Naive thymus-derived CD4-positive, alpha-beta T cell (primary cell): ENCODE data around the gene AXDND1. TPM values are rescaled to one million over a fixed set of nuclear protein-coding genes. Genes with fewer than 3 reads are reported as not detected.

Source experiments
- ATAC-seq: fragments of 150-1000 bp; cut with Tn5 transposase; 2 replicates; pipeline ENCODE4 v1.10.0; 2021; ENCODE audit warnings: mild to moderate bottlenecking, moderate library complexity
- CTCF ChIA-PET: fragments of 350-600 bp; sonication (Branson Sonifier 250); formaldehyde crosslinking; loops from one replicate; lab custom pipeline; 2021; ENCODE audit warnings: antibody characterized with exemption; lab: Charles Lee
- POLR2A ChIA-PET: fragments of 350-600 bp; sonication (Branson Sonifier 250); formaldehyde crosslinking; loops from one replicate; lab custom pipeline; 2021; ENCODE audit warnings: antibody characterized with exemption, inconsistent platforms; lab: Charles Lee
- DNase-seq, 9 donors: peaks; one replicate each; pipeline versions ENCODE4 v3.0.0 to v3.0.0-alpha.2; 2020 to 2022; ENCODE audit warnings: mixed read lengths in 1 of 9
- H3K27ac ChIP-seq: one replicate; pipeline ENCODE4 v1.7.0; 2013; ENCODE audit warnings: mild to moderate bottlenecking, low read depth, low read length, moderate library complexity
- H3K27me3 ChIP-seq, 2 donors: one replicate each; pipeline ENCODE4 v1.7.0; 2013; ENCODE audit warnings: low read length in 2 of 2, mild to moderate bottlenecking in 2 of 2, moderate library complexity in 2 of 2; ENCODE audit not compliant: control insufficient read depth in 2 of 2, insufficient read depth in 2 of 2
- H3K36me3 ChIP-seq, 3 experiments: 1 replicate in 2 of 3; 2 replicates in 1 of 3; pipeline ENCODE4 v1.7.0; 2013; ENCODE audit warnings: low read length in 3 of 3, mild to moderate bottlenecking in 3 of 3, moderate library complexity in 1 of 3; ENCODE audit not compliant: insufficient read depth in 3 of 3, control insufficient read depth in 2 of 3
- H3K4me1 ChIP-seq, 2 donors: one replicate each; pipeline ENCODE4 v1.7.0; 2013; ENCODE audit warnings: low read length in 2 of 2, mild to moderate bottlenecking in 2 of 2, moderate library complexity in 1 of 2; ENCODE audit not compliant: control insufficient read depth in 2 of 2, insufficient read depth in 2 of 2
- H3K4me3 ChIP-seq: 2 replicates; pipeline ENCODE4 v1.7.0; 2013; ENCODE audit warnings: mild to moderate bottlenecking, low read length
- H3K9me3 ChIP-seq, 3 experiments: 1 replicate in 2 of 3; 2 replicates in 1 of 3; pipeline ENCODE4 v1.7.0; 2013; ENCODE audit warnings: low read length in 3 of 3; ENCODE audit not compliant: control insufficient read depth in 2 of 3
- H3K27ac Mint-ChIP-seq, 9 donors: one replicate each; pipeline ENCODE4 v1.8.0; 2020 to 2022; ENCODE audit warnings: mixed read lengths in 9 of 9, mild to moderate bottlenecking in 8 of 9, moderate library complexity in 5 of 9, inconsistent platforms in 2 of 9
- H3K27me3 Mint-ChIP-seq, 5 donors: one replicate each; pipeline ENCODE4 v1.8.0; 2021 to 2022; ENCODE audit warnings: mixed read lengths in 5 of 5, mild to moderate bottlenecking in 1 of 5
- H3K36me3 Mint-ChIP-seq, 5 donors: one replicate each; pipeline ENCODE4 v1.8.0; 2020 to 2022; ENCODE audit warnings: mixed read lengths in 5 of 5, mild to moderate bottlenecking in 3 of 5, inconsistent platforms in 1 of 5
- H3K4me1 Mint-ChIP-seq, 7 donors: one replicate each; pipeline ENCODE4 v1.8.0; 2020 to 2022; ENCODE audit warnings: mixed read lengths in 7 of 7, mild to moderate bottlenecking in 3 of 7, inconsistent platforms in 1 of 7
- H3K4me3 Mint-ChIP-seq, 10 donors: one replicate each; pipeline ENCODE4 v1.8.0; 2020 to 2022; ENCODE audit warnings: mild to moderate bottlenecking in 10 of 10, mixed read lengths in 10 of 10, moderate library complexity in 6 of 10, inconsistent platforms in 2 of 10
- H3K9me3 Mint-ChIP-seq, 11 donors: one replicate each; pipeline ENCODE4 v1.8.0; 2020 to 2022; ENCODE audit warnings: mixed read lengths in 11 of 11, mild to moderate bottlenecking in 4 of 11, inconsistent platforms in 1 of 11, moderate library complexity in 1 of 11
- intact Hi-C, 2 donors: fragments of 100-400 bp; cut with micrococcal nuclease; formaldehyde crosslinking; loops; one replicate each; pipeline ENCODE4 v1.15.1; 2023
- polyA plus RNA-seq, 2 donors: library from polyadenylated mRNA; unstranded; fragments of 300-500 nt; fragmentation: Illumina TruSeq; gene quantifications; one replicate each; pipeline ENCODE4 v1.2.3, GENCODE V29; 2021
- total RNA-seq, 6 experiments: library from RNA in 5 of 6; stranded (reverse) in 5 of 6; gene quantifications; 1 replicate in 5 of 6; 2 replicates in 1 of 6; pipeline ENCODE4 v1.2.3 and lab custom pipeline; 2021 to 2026

The AXDND1 gene, protein sequence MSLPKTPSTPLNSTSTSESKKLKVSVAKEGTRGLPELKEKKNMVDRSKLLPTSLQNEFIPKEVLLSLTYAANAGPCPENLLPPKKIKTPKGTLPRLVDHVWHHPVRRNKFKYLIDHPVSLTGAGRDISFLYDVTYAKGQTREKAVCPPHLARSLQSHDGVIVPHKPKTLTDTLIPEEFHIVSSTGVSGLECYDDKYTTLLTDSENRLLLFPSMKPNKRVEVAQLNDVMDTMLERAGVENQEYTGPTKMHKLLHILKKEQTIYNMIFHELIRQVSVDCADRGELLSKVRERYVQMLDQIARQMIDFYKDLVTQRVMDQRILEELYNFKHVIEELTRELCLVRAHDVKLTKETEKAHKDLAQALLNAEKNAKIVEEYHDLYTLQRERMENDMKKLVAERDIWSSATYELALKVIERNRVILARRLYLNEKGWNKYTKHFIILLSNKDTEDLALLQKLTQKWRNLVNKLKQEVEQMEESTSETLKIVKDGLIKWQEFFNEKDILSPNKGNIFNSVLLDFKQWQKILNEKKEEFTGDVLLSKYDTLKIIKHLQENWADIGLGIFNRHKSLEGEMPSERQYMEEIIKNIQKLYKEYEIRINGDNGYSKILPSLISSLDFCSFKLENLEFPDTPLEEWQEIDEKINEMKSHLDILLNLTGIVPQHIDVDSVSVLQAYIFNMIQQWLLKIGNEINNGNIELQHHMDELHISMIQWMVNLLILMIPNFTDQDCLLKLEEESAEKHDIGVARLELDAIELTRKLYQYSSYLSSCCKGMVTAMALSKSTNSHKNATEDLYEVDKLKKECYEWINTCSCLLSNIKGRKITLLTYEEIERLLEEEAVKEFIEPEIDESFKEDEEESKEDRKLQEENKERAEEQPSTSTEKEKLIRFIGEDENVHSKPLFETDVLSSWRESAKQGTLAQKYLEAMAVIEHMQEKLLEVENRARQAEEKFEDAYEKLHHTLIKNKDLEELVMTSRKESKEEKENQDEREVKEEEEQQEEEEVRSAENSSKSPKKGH
- total RNA-seq (1 to 10 TPM in 2 of 5 experiments, under 1 TPM in 1, not detected in 2; 0.98 to 2.3 (median 1.3) TPM), polyA plus RNA-seq (not detected), total RNA-seq (lab: John Stamatoyannopoulos, UW) (2.7 reads per million, percentile 14 among the genes with 10 or more reads in this experiment)

DNA sequence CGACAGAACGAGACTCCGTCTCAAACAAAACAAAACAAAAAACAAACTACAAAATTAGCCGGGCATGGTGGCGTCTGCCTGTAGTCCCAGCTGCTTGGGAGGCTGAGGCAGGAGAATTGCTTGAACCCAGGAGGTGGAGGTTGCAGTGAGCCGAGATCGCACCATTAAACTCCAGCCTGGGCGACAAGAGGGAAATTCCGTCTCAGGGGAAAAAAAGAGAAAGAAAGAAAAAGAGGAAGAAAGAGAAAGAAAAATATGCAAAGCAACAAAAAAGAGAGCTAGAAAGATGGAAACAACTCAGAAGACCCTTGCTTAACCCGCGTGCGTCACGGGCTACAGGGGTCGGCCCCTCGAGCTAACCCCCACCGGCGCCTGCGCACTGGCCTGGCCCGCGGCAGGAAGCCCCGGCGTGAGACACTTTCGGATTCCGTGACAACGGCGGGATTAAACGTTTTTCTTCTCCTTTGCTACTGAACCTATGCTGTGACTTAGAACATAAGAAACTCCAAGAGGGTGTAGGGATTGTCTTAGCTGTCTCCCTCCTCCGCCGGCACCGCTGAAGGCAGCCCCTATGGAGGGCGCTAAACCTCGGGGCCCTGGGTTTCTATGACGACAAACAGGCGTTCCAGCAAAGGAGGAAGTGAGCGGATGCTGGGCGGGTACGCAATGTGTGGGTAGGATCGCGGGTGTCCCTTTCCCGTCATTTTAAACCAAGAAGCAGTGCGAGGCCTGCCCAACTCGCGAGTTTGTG, at the start of gene AXDND1:
Gene AXDND1, plus strand, starts transcription at position 630 of the 751 bp plus-strand sequence. CDS start 539 bp downstream, outside the sequence.
- CTCF ChIA-PET = interaction anchor here (0.7 to 3.6 kb wide), 5 partner anchors 68 to 752 kb away, joined by 3 to 11 read pairs (median 6); partner anchors contain the start of gene SOAT1

DNA sequence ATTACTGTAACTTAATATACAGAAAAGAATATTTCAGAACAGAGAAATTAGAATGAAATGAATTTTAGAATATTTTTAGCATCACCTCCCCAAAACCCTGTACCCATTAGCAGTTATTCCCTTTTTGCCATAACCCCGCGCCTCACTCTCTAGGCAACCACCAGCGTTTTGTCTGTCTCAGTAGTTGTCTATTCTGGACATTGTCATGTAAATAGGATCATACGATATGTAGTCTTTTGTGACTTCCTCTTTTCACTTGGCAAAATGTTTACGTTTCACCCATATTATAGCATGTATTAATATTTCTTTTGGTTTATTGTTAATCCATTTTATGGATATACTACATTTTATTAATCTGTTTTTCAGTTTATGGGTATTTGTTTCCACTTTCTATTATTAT, 47.3 kb upstream of the AXDND1 start:
- H3K4me1 ChIP-seq = no peaks in the 10 kb centered on the region
- intact Hi-C loops = no loop called here

More for the DNA sequence above, at the start of gene AXDND1:
- intact Hi-C loops = loop anchor here (1.0 to 10.0 kb wide), 17 partner anchors 66 to 1265 kb away; partner anchors contain the start of genes ACBD6 (in 2 of the 2), QSOX1 (in 2 of the 2), SOAT1 (in 2 of the 2) and CEP350 (in 1 of the 2)
- Histone ChIP-seq H3K4me1 (peaks cover 5 to 8% of the 10 kb centered on the region in 2 donors), H3K27ac (peak within 1 kb of the TSS; percentile 91), H3K9me3 (no peaks in the 10 kb centered on the region), H3K4me3 (peak within 1 kb of the TSS; percentile 91), H3K36me3 (no peaks in the 10 kb centered on the region), H3K27me3 (no peaks in the 10 kb centered on the region)
- peaks cover 0 to 11% (median 0%) of the 10 kb centered on the region in 5 donors for H3K27me3 Mint-ChIP-seq
- peaks cover 0 to 4% (median 0%) of the 10 kb centered on the region in 11 donors for H3K9me3 Mint-ChIP-seq
- POLR2A ChIA-PET = interaction anchor here (0.8 to 2.1 kb wide), 9 partner anchors 10 to 339 kb away, joined by 3 to 18 read pairs (median 4); partner anchors contain the start of genes SOAT1 and TOR3A
- peak; percentile 80 to 96 (median 94) for DNase-seq
- H3K36me3 Mint-ChIP-seq = no peaks in the 10 kb centered on the region
- peaks cover 4 to 21% (median 14%) of the 10 kb centered on the region in 7 donors for H3K4me1 Mint-ChIP-seq
- H3K27ac Mint-ChIP-seq = peak within 1 kb of the TSS; percentile 99 to 100 (median 100)
- peak within 1 kb of the TSS; percentile 82 to 99 (median 94) for H3K4me3 Mint-ChIP-seq
- ATAC-seq = peak; percentile 95

DNA sequence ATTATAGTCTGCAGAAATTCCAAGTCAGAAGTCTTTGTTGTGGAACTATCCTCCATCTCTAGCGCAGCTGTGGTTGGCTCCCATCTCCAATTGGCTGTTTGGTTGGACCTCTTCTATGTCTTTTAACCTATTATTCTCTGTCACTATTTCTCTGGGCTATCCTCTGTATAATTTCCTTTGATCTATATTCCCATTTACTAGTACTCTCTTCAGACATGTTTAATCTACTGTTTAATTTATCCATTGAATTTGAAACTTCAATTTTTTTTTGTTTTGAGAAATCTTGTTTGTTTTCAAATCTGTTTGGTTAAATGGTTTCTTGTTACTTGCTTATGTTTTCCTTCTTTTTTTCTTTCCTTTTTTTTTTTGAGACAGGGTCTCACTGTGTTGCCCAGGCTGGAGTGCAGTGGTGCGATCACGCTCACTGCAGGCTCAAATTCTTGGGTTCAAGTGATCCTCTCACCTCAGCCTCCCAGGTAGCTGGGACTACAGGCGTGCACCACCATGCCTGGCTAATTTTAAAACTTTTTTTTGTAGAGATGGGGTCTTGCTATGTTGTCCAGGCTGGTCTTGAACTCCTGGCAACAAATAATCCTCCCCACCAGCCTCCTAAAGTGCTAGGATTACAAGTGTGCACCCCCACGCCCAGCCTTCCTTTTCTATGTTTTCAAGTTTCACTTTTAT, 44.1 kb upstream of the AXDND1 start:
- peaks cover 9 to 72% (median 51%) of the 10 kb centered on the region in 5 donors for H3K36me3 Mint-ChIP-seq
- peaks cover 0 to 5% (median 0%) of the 10 kb centered on the region in 11 donors for H3K9me3 Mint-ChIP-seq
- H3K4me3 Mint-ChIP-seq = peak overlapping the region in 2 of 10 donors; percentile 17 to 54
- peaks cover 0 to 24% (median 0%) of the 10 kb centered on the region in 3 experiments for H3K36me3 ChIP-seq
- intact Hi-C loops = no loop called here
- DNase-seq (no peak), ATAC-seq (no peak)
- H3K4me1 ChIP-seq = no peaks in the 10 kb centered on the region
- H3K4me1 Mint-ChIP-seq = peaks cover 13 to 50% (median 38%) of the 10 kb centered on the region in 7 donors
- no peaks in the 10 kb centered on the region for H3K9me3 ChIP-seq
- H3K27ac ChIP-seq = no peak overlapping the region
- no peaks in the 10 kb centered on the region for H3K27me3 ChIP-seq
- H3K27ac Mint-ChIP-seq = peak overlapping the region in 3 of 9 donors; percentile 24 to 74 (median 43)
- ChIA-PET POLR2A (no interaction called here), CTCF (no interaction called here)
- H3K4me3 ChIP-seq = no peak overlapping the region
- H3K27me3 Mint-ChIP-seq = no peaks in the 10 kb centered on the region

More for the DNA sequence above, 47.3 kb upstream of the AXDND1 start:
- POLR2A ChIA-PET = no interaction called here
- ATAC-seq = peak; percentile 40
- DNase-seq = no peak
- Mint-ChIP-seq H3K27ac (peak overlapping the region in 3 of 9 donors; percentile 9 to 70 (median 23)), H3K36me3 (peaks cover 9 to 62% (median 42%) of the 10 kb centered on the region in 5 donors), H3K9me3 (peaks cover 0 to 5% (median 0%) of the 10 kb centered on the region in 11 donors), H3K27me3 (no peaks in the 10 kb centered on the region), H3K4me3 (no peak overlapping the region), H3K4me1 (peaks cover 13 to 61% (median 45%) of the 10 kb centered on the region in 7 donors)
- H3K36me3 ChIP-seq = peaks cover 0 to 23% (median 0%) of the 10 kb centered on the region in 3 experiments
- no peaks in the 10 kb centered on the region for H3K9me3 ChIP-seq
- H3K27ac ChIP-seq = no peak overlapping the region
- no peak overlapping the region for H3K4me3 ChIP-seq
- CTCF ChIA-PET = no interaction called here
- no peaks in the 10 kb centered on the region for H3K27me3 ChIP-seq

DNA sequence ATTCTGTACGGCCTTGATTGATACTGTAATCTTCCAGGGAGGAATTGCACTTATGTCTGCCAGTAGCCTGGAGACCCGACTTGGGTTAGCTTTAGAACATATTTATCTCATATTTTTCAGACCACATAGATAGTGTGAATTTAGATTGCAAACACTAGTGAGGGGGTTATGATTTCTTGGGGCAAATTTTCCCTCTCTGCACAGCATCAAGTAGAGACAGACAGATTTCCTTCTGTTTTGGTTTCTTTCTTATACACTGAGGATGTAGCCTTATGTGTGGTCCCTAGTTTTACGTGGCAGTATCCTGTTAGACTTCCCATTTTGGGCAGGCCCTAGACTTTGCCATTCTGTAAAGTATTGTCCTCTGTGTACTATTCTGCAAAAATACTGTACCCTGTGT, 43.2 kb upstream of the AXDND1 start:
- ChIA-PET POLR2A (no interaction called here), CTCF (no interaction called here)
- peaks cover 0 to 5% (median 0%) of the 10 kb centered on the region in 11 donors for H3K9me3 Mint-ChIP-seq
- H3K27ac ChIP-seq = no peak overlapping the region
- ATAC-seq (no peak), DNase-seq (no peak)
- no peaks in the 10 kb centered on the region for H3K4me1 ChIP-seq
- H3K4me3 Mint-ChIP-seq = peak overlapping the region in 2 of 10 donors; percentile 17 to 54
- H3K4me1 Mint-ChIP-seq = peaks cover 12 to 57% (median 40%) of the 10 kb centered on the region in 7 donors
- no peaks in the 10 kb centered on the region for H3K27me3 ChIP-seq
- peak overlapping the region in 4 of 9 donors; percentile 1 to 74 (median 20) for H3K27ac Mint-ChIP-seq
- peaks cover 0 to 29% (median 0%) of the 10 kb centered on the region in 3 experiments for H3K36me3 ChIP-seq
- intact Hi-C loops = no loop called here
- H3K36me3 Mint-ChIP-seq = peaks cover 9 to 75% (median 51%) of the 10 kb centered on the region in 5 donors
- H3K27me3 Mint-ChIP-seq = no peaks in the 10 kb centered on the region
- no peak overlapping the region for H3K4me3 ChIP-seq
- H3K9me3 ChIP-seq = no peaks in the 10 kb centered on the region

DNA sequence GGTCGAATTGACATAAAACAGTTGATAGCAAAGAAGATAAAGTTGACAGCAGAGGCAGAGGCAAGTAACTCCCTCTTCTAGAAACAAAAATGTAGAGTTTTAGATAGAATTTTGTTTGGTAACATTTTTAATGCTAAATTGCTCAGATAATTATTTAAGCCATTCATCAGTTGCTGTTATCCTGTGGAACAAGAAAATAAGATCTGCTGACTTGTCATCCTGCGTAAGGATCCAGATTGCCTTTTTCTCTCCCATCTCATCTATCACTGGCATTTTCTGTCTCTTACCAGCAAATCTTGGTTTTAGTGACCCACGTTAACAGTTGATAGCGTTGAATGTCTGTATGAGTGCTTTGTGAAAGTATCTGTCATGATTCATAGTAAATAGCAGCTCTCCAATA, 42.3 kb upstream of the AXDND1 start:
- ATAC-seq (no peak), DNase-seq (no peak)
- Mint-ChIP-seq H3K27me3 (no peaks in the 10 kb centered on the region), H3K4me1 (peaks cover 11 to 55% (median 37%) of the 10 kb centered on the region in 7 donors), H3K4me3 (no peak overlapping the region), H3K36me3 (peaks cover 9 to 70% (median 49%) of the 10 kb centered on the region in 5 donors), H3K27ac (peak overlapping the region in 4 of 9 donors; percentile 3 to 55 (median 24)), H3K9me3 (peaks cover 0 to 5% (median 0%) of the 10 kb centered on the region in 11 donors)
- H3K4me1 ChIP-seq = no peaks in the 10 kb centered on the region
- H3K27me3 ChIP-seq = no peaks in the 10 kb centered on the region
- no peaks in the 10 kb centered on the region for H3K9me3 ChIP-seq
- H3K4me3 ChIP-seq = no peak overlapping the region
- POLR2A ChIA-PET = no interaction called here
- intact Hi-C loops = no loop called here
- H3K36me3 ChIP-seq = peaks cover 0 to 29% (median 0%) of the 10 kb centered on the region in 3 experiments
- no peak overlapping the region for H3K27ac ChIP-seq
- CTCF ChIA-PET = no interaction called here
